HG03060 (cell line): Measurements from ENCODE around the gene PKP3.
"Not testable (repeated sequence)": the region's sequence is repeated elsewhere in the genome, so short reads cannot be mapped to it uniquely, and the experiment has no call there.

Source experiments
- ATAC-seq: cut with Tn5 transposase; IDR thresholded peaks from one replicate; pipeline ENCODE4 v1.9.1; 2021; ENCODE audit warnings: low read depth, moderate number of reproducible peaks; ENCODE audit not compliant: unreplicated experiment

PKP3 gene

DNA sequence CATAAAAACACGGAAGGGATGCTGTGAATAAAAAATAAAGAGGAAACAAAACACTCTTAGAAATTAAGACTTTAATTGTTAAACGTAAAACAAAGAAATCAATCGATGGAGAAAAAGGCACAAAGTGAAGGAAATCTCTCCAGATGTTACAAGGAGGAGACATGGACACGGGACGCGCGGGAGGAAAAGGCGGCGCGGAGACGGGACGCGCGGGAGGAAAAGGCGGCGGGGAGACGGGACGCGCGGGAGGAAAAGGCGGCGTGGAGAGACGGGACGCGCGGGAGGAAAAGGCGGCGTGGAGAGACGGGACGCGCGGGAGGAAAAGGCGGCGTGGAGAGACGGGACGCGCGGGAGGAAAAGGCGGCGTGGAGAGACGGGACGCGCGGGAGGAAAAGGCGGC lies 30.8 kb downstream of the PKP3 start:
- ATAC-seq, result not testable (repeated sequence)

DNA sequence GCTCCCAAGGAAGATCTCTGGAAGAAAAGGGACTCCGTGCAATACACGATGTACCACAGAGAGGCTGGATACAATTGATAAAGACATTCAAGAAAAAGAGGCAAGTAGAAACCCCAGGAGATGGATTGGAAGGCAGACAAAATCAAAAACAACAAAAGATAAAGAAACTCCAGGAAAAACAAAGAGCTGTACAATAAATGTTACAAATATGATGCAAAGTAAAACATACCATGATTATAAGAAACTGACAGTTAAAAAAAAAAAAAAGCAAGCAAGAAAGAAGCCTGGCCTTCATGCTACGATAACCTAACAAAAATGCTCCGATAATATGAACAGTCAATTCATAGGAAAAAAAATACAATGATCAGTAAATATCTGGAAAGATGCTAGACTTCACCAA lies 31.3 kb downstream of the PKP3 start:
- ATAC-seq, result no peak

DNA sequence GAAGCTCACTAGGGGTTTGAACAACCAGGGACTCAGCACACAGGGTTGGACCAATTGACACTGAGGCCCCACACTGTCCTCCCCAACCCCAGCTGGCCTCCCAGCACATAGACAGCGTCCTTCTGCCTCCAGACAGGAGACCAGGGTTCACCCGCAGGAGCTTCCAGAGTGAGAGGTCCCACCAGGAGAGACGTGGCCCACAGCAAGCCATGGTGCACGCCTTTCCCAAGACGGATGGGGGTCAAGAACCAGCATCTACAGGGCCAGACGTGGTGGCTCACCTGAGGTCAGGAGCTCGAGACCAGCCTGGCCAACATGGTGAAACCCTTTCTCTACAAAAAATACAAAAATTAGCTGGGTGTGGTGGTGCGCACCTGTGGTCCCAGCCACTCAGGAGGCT lies 32.8 kb downstream of the PKP3 start:
- no peak for ATAC-seq

DNA sequence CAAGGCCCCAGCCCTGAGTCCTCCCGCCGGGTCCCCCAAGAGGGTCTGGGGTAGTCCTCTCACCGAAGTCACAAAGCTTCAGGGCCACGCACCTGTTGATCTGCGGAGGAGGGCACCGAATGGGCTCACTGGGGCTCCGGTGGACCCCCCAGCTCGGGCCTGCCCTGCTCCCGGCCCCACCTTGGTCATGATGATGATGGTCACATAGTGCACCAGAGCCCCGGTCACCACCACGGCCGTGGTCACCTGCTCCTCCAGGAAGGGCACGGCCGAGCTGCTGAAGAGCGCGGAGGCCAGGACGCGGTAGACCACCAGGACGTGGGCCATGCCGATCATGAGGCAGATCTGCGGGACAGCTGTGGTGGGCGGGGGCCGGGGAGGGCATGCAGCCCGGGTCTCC lies 34.3 kb downstream of the PKP3 start:
- ATAC-seq, result no peak

DNA sequence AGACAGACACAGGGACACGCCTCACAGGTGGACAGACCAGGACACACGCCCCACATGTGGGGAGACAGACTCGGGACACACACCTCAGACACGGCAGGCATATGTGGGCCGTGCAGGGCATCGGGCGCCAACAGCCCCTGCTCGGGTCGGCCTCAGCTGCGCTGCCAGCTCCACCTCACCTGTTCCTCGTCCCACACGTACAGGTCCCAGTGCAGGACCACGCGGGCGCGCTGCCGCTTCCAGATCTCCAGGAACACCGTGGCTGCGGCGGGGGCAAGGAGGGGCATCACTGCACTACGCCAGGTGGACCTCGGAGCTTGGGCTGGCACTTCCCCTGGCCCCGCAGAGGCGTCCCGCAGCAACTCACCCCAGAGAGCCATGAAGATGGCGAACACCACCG lies 35.4 kb downstream of the PKP3 start:
- ATAC-seq, result no peak

DNA sequence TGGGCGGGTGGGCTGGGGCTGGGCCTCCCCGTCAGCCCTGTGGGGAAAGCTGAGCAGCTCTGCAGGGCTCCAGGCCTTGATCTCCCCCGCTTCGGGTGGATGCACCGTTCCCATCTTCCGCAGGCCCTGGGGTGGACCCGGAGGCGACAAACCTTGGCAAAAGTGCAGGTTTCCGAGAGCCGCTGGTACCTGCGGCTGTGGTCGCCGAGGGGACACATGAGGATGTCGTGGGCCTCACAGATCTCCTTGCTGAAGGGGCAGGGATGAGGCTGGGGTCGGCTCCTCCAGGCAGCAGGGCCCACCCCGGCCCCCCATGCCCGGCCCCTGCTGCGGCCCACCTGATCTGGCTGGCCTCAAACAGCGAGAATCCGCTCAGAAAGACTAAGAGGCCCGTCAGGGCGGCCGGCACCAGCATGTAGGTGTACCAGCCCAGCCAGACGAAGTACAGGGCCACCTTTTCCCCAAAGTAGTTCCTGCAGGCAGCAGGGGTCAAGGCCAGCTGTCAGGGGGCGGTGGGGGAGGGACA lies 36.0 kb downstream of the PKP3 start:
- no peak for ATAC-seq

DNA sequence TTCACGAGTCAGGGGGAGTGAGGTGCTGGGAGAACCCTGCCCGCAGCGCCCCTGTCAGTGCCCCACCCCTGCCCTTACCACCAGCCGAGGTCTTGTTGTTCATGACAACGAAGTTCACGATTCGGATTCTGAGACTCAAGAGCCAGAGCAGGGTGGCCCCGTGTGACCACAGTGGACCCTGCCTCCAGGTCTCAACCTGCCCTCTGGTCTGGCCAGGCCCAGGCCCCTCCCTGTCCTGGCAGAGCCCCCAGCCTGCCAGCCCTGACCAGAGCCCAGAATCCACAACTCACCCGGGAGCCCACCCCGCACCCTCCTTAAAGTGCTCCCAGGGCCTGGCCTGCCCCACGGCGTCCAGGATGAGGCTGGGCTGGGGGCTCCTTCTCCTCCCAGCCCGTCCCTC lies 37.9 kb downstream of the PKP3 start:
- no peak for ATAC-seq

DNA sequence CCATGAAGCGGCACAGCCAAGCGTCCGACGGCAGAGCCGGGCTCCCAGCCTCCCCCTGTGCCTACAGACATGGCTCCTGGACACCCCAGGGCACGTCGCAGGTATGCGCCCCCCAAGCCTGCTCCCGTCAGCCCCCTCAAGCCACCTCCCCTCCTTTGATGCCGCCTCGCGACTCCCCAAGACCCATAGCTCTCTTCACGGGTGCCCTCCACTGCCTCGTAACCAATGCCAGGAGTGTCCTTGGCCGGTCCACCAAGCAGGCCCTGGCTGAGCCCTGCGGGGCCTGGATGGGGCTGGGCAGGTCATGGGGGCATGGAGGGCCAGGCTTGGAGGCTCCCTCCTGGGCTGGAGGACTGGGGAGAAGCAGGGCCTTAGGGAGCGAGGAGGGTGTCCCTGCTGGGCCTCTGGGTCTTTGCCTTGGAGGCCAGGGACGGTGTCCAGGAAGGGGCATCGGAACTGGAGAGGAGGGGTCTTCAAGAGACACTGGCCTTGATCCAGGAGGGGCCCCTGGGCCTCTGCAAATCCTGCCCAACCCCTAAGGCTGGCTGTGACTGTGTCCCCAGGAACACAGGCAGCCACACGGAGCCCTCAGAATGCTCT lies 38.6 kb downstream of the PKP3 start:
- ATAC-seq, result no peak

DNA sequence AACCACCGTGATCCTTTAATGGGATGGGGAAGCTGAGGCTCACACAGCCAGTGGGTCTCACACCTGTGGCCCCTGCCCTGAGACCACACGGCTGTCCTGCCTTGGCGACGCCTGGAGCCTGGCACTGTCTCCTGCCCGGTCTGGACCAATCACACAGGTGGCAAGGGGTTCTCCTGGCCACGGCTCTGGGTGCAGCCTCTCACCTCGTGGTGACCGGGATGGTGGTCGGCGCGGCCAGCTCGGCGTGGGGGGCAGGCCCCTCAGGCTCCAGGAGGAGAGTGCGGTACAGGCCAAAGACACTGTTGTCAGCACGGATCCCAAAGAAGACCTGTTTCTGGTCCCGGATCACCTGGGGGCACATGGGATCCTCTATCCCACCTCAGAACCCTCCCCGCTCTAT lies 39.1 kb downstream of the PKP3 start:
- ATAC-seq, result no peak

DNA sequence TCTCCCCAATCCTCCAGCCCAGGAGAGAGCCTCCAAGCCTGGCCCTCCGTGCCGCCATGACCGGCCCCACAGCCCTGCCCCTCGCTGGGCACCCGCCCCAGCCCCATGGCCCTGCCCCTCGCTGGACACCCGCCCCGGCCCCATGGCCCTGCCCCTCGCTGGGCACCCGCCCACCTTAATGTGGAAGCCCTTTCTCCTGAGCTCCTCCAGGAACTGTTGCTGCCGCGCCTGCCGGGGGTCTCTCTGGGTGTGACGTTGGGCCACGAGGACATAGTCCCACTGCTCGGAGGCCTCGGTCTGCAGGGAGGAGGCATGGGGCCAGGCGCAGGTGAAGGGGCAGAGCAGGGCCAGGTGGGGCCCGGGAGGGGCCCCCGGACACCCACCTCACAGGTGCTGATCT lies 39.6 kb downstream of the PKP3 start:
- no peak for ATAC-seq

DNA sequence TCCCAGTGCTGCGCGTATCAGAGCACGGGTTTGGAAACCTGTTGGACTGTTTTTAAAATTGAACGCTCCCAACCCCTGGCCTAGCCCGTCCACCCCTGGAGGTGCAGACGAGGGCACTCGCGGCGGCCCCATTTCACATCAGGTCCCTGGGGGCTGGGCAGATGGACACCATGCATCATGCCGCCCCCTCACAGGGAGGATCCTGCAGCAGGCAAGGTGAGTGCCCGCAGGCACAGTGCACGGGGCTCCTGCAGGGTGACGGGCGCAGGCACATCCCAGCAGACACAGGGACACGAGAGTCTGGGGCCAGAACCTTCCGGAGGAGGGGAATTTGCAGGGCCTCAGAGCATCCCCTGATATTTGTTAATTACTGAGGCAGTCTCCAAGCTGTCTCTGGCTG lies 40.5 kb downstream of the PKP3 start:
- ATAC-seq, result no peak

DNA sequence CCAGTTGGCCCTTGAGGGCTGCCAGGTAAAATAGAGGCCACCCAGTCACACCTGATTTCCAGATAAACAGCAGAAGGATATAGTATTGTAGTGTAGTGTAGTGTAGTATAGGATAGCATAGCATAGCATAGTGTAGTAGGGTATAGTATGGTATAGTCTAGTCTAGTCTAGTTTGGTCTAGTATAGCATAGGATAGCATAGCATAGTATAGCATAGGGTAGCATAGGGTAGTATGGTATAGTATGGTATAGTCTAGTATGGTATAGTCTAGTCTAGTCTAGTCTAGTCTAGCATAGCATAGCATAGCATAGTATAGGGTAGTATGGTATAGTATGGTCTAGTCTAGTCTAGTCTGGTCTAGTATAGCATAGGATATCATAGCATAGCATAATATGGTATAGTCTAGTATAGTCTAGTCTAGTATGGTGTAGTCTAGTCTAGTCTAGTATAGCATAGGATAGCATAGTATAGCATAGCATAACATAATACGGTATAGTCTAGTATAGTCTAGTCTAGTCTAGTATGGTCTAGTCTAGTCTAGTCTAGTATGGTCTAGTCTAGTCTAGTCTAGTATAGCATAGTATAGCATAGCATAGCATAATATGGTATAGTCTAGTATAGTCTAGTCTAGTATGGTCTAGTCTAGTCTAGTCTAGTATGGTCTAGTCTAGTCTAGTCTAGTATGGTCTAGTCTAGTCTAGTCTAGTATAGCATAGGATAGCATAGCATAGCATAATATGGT lies 41.2 kb downstream of the PKP3 start:
- ATAC-seq, result not testable (repeated sequence)

DNA sequence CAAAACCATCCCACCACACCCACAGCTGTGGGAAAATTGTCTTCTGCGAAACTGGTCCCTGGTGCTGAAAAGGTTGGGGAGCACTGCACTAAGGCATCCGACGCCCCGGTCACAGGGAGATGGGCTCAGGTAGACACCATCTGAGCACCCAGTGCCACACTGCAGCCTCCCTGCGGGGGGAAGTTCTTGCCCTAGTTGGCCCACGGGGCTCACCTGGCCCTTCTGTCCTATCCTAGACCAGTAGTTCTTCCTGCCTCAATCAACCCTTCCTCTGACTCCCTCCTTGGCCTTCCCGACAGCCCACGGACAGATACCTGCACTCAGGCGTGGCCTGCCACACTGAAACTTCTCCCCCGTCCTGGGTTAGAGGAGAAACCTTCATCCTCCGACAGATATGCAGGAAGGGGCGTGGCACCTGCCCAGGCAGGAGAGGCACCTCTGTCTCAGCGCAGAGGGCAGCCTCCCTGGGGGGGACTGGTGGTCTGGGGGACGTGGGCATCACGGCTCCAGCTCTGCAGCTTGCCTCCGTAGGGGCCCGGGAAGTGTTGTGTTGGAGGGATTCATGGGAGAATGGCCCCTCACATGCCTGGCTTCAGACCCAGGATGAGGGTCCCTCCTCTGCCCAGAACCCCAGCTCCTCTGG lies 43.3 kb downstream of the PKP3 start:
- ATAC-seq, result no peak

DNA sequence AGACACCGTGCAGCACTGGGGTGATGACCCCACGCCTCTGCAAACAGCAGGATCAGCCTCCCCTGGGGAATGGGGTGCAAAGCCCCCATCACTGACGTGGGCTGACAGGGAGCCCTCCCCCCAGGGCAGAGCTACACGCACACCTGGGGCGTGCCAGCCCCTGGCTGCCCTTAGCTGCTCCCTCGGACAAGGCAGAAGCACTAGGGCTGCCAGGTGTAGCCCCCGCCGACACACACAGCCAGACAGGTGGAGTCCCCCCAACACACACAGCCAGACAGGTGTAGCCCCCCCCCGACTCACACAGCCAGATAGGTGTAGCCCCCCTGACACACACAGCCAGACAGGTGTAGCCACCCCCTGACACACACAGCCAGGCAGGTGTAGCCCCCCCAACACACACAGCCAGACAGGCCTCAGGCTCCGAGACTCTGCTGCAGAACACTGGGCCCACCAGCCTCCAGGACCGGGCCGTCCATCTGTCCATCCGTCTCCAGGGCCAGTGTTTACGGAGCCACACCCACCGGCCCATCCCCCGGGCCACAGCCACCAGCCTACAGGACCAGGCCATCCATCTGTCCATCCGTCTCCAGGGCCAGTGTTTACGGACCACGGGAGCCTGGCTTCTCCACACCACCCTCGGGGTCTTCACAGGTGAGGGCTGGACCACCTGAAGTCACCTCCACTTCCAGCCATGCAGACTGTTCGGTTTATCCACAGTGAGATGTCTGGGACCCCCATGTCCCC lies 44.3 kb downstream of the PKP3 start:
- no peak for ATAC-seq

DNA sequence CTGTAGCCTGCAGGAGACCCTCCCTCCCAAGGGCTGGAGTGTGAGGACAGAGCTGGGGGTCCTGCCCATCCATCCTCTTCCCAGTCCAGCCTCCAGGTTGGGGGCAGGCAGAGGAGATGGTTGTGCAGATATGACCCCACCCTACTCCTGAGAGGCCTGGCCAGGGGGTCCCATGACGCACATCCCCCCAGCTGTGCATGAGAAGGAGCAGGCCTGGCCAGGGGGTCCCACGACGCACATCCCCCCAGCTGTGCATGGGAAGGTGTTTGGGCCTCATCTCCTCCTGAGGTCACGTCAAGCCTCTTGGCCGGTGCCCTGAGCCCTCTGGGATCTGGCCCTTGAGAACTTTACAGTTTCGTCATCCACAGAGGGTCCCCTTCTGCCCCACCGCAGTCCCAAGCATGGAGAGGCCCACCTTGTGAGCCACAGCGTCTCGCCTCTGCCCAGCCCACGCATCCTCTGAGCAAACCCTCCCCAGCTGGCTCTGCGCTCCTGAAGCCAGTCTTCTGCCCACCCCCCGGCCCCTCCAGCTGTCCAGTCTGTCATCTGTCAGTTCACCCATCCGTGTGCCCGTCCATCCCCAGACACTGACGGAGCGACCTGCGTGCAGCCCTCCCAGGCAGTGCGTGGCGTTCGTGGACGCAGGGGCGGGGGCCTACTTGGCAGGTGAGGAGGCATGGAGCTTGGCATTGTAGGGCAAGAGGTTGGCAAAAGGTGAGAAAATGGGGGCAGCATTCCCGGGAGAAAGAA lies 45.5 kb downstream of the PKP3 start:
- ATAC-seq, result no peak

DNA sequence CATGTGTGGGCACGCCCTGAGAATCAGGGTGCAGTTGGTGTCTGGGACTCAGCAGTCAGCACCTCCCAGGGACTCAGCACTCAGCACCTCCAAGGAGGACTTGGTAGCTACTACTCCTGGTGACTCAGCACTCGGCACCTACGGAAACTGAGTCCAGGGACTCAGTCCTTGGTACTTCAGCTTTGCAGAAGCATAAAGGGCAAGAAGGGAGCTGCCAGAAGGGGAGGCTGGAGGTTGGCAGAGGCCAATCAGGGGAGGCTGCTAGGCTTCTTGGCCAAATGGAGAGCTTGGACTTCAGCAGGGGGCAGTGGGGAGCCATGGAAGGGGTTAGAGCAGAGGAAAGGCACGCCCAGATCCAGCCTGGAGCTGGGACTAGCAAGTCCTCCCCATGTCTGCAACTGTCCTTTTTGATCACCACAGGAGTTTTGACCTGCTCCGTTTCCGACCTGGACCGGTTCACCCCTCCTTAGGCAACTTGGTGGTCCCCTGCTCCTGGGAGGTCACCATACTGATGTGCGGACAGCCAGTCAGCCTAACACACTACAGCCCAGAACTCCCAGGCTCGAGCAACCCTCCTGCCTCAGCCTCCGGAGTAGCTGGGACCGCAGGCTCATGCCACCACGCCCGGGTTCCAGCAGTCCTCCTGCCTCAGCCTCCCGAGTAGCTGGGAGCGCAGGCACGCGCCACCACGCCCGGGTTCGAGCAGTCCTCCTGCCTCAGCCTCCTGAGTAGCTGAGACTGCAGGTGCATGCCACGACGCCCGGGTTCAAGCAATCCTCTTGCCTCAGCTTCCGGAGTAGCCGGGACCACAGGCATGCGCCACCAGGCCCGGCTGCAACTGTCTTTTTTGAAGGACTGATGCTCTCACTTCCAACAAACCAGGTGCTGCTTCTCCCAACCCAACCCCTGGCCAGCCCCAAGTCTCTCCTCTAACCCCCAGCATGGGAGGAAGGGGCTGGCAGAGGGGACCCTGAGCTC lies 46.3 kb downstream of the PKP3 start:
- ATAC-seq, result no peak

DNA sequence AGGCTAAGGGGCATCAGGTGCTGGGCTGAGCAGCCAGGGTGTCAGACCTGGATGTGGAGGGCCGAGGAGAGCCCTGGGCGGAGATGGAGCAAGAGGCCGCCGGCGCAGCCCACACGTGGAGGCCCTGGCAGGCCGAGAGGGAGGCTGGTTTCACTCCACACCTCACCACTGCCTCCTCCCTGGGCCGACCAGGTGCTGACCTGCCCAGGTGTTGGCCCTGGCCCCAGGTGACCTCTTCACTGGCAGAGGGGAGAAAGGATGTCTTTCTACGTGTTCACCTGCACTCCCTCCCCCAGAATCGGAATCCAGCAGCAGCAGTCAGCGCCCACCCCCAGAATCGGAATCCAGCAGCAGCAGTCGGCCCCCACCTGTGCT lies 47.0 kb downstream of the PKP3 start:
- ATAC-seq, result no peak

DNA sequence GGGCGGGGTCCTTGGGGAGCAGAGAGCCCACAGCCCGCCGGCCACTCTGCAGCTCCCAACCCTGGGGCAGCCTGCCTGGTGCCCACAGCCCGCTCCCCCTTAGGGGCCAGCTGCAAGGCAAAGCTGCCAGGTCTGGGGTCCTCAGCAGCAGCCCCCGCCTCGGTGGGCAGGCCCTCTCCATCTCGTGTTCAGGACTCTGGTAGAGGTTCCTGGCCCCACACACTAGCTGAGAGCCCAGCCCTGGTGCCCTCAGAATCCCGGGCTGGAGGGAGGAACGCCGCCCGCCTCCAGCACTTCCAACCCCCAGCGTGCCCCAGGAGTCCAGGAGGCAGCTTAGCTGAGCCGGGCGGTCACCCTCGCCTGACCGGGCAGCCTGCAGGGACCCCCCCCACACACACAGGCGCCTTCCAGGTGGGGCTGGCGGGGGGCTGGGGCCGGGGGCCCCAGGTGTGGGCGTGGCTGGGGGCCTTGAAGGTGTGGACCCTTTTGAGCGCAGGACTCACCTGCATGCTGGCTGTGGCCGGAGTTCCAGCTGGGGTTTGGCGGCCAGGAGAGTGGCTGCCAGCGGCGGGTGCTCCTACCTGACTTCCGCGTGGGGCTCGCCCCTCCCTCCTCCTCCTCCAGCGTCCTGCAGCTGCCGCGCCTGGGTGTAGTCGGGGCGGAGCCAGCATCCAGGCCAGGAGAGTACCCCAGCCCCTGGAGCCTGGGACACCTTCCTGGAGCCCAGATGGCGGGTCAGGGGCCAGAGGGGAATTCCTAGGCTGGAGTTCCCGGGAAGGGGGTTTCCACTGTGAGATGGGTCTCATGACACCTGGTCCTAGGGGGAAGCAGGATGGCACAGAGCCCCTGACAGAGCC lies 47.6 kb downstream of the PKP3 start, which contains the start of gene ANO9:
Gene ANO9, minus strand, starts transcription at position 594 of the 857 bp plus-strand sequence. Its CDS starts 85 bp downstream, at position 509.
- ATAC-seq, result no peak
